DOHH2 (cell line): ENCODE measurements around the gene TMEM26.

Experiments
- H3F3A ChIP-seq: fragments of 200-600 bp; sonication (generic), shearing (Covaris generic); 2 replicates; pipeline ENCODE4 v1.6.0; 2016; ENCODE audit warnings: antibody characterized with exemption, mild to moderate bottlenecking; ENCODE audit not compliant: control insufficient read depth, insufficient read depth
- H3K27ac ChIP-seq: fragments of 200-600 bp; sonication (generic); 2 replicates; pipeline ENCODE4 v1.5.1; 2014; ENCODE audit warnings: low read depth, mild to moderate bottlenecking, low read length, moderate library complexity
- H3K27me3 ChIP-seq: fragments of 200-600 bp; sonication (generic); 2 replicates; pipeline ENCODE4 v1.6.1; 2014; ENCODE audit warnings: mild to moderate bottlenecking, low read length, mixed read lengths; ENCODE audit not compliant: control insufficient read depth
- H3K36me3 ChIP-seq: fragments of 200-600 bp; sonication (generic); 2 replicates; pipeline ENCODE4 v1.6.1; 2014; ENCODE audit warnings: mild to moderate bottlenecking, low read length, moderate library complexity, mixed read lengths; ENCODE audit not compliant: control insufficient read depth
- H3K4me1 ChIP-seq: fragments of 200-600 bp; sonication (generic); 2 replicates; pipeline ENCODE4 v1.6.1; 2014; ENCODE audit warnings: mild to moderate bottlenecking, low read length, mixed read lengths; ENCODE audit not compliant: control insufficient read depth
- H3K4me2 ChIP-seq: fragments of 200-600 bp; sonication (generic); 2 replicates; pipeline ENCODE4 v1.6.0; 2014; ENCODE audit warnings: mild to moderate bottlenecking, low read length, moderate library complexity
- H3K4me3 ChIP-seq: fragments of 200-600 bp; sonication (generic); 2 replicates; pipeline ENCODE4 v1.5.1; 2014; ENCODE audit warnings: mild to moderate bottlenecking, low read length, mixed read lengths
- H3K79me2 ChIP-seq: fragments of 200-600 bp; sonication (generic); 2 replicates; pipeline ENCODE4 v1.6.1; 2014; ENCODE audit warnings: mild to moderate bottlenecking, low read length, mixed read lengths; ENCODE audit not compliant: control insufficient read depth
- H3K9me2 ChIP-seq: fragments of 200-600 bp; sonication (generic); replicated peaks from 2 replicates; pipeline ENCODE4 v1.6.1; 2014; ENCODE audit warnings: mild to moderate bottlenecking, low read length, mixed read lengths; ENCODE audit not compliant: control insufficient read depth
- H3K9me3 ChIP-seq: fragments of 200-600 bp; sonication (generic); 2 replicates; pipeline ENCODE4 v1.6.1; 2014; ENCODE audit warnings: antibody characterized with exemption, low read length, mixed read lengths; ENCODE audit not compliant: control insufficient read depth, insufficient read depth
- H4K20me1 ChIP-seq: fragments of 200-600 bp; sonication (generic); 2 replicates; pipeline ENCODE4 v1.6.0; 2014; ENCODE audit warnings: low read depth, mild to moderate bottlenecking, antibody characterized with exemption, low read length, moderate library complexity; ENCODE audit not compliant: control insufficient read depth, insufficient read depth
- CTCF ChIP-seq: fragments of 200-600 bp; sonication (generic); IDR thresholded peaks from one replicate; pipeline ENCODE4 v1.5.1; 2014; ENCODE audit warnings: antibody characterized with exemption, mild to moderate bottlenecking, low read depth, low read length; ENCODE audit not compliant: poor library complexity, severe bottlenecking
- EZH2phosphoT487 ChIP-seq: fragments of 200-600 bp; sonication (generic); IDR thresholded peaks from 2 replicates; pipeline ENCODE4 v1.6.1; 2017; ENCODE audit warnings: borderline replicate concordance, mild to moderate bottlenecking, antibody characterized with exemption, low read length, moderate library complexity, mixed read lengths

Gene TMEM26

GRCh38 chr10:61357687-61358086 is 95.5 kb downstream of the TMEM26 start:
- Histone ChIP-seq H3K4me1 (no peaks in the 10 kb centered on the region), H3K9me2 (0 out of 2 replicates have a peak, but pooled peaks cover 3% of the 10 kb centered on the region), H3K9me3 (no peaks in the 10 kb centered on the region), H3K27me3 (no peaks in the 10 kb centered on the region), H3K4me2 (no peak overlapping the region), H3F3A (no peaks in the 10 kb centered on the region), H3K79me2 (no peaks in the 10 kb centered on the region), H3K27ac (no peak overlapping the region), H3K36me3 (no peaks in the 10 kb centered on the region), H3K4me3 (no peak overlapping the region), H4K20me1 (no peaks in the 10 kb centered on the region)
- no peak for TF ChIP-seq EZH2phosphoT487
- TF ChIP-seq CTCF = no peak
